ENCODE data around the gene TBL1XR1. TPM values are rescaled to one million over a fixed set of nuclear protein-coding genes. Genes with fewer than 3 reads are reported as not detected.

The TBL1XR1 gene
- total and polyA plus RNA-seq, 2 of the 4 experiments (the other 2 are of a cell fraction), result 25.2 to 170 TPM

DNA sequence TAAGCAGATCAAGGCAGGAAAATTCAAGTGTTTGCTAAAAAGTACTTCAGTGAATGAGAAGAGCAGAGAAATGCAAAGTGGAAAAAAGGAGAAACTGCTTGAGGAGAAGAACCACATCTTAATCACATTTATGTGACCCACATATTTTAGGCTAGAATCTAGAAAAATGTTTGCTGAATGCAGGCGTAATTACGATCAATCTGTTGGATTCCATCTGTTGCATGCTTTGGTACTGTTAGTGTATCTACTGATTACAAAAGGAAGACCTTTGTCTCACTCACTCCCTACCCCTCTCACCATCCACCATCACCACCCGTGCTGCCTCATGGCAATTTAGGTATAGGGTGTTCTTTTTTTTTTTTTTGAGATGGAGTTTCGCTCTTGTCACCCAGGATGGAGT is 9.7 kb upstream of the TBL1XR1 start:
- POLR2A ChIA-PET (ENCODE audit: unreplicated experiment), result no interaction called here
- H2BK120ac ChIP-seq (ENCODE audit: low read depth, low read length), result no peak overlapping the region

More for the DNA sequence above, 9.7 kb upstream of the TBL1XR1 start:
- Histone ChIP-seq H2AK9ac (replicated peaks; ENCODE audit: low read depth, low read length, poor library complexity) (no peak overlapping the region), H4K91ac (ENCODE audit: insufficient read depth, low read depth, low read length) (no peak overlapping the region), H2BK15ac (ENCODE audit: low read depth, low read length) (no peak overlapping the region), H3K9ac (ENCODE audit: low read depth, low read length) (no peak overlapping the region), H3K36me3 (ENCODE audit: control insufficient read depth, insufficient read depth, low read length) (no peaks in the 10 kb centered on the region), H3K56ac (ENCODE audit: extremely low read depth, insufficient read depth, low read length) (no peak overlapping the region), H3K4ac (ENCODE audit: low read depth, low read length) (no peak overlapping the region), H2BK20ac (ENCODE audit: low read depth, low read length) (no peak overlapping the region), H3K4me1 (ENCODE audit: control insufficient read depth, insufficient read depth, low read length) (peaks cover 2% of the 10 kb centered on the region), H4K20me1 (ENCODE audit: insufficient read depth, low read length) (no peaks in the 10 kb centered on the region), H2AFZ (replicated peaks; ENCODE audit: low read length, poor library complexity) (no peak overlapping the region), H2BK5ac (ENCODE audit: low read depth, low read length, poor library complexity, severe bottlenecking) (no peak overlapping the region), H3K23ac (ENCODE audit: low read depth, low read length) (no peak overlapping the region), H2AK5ac (ENCODE audit: low read depth, low read length) (no peak overlapping the region), H3K4me3 (ENCODE audit: insufficient read depth, low read depth, low read length) (no peak overlapping the region), H3K9me1 (ENCODE audit: insufficient read depth, low read length) (no peaks in the 10 kb centered on the region), H4K8ac (ENCODE audit: low read depth in 2 of 2, low read length in 2 of 2) (no peak overlapping the region), H3K27me3 (ENCODE audit: control insufficient read depth, insufficient read depth, low read length) (no peaks in the 10 kb centered on the region), H3K4me2 (ENCODE audit: low read depth, low read length) (no peak overlapping the region), H4K5ac (ENCODE audit: low read depth, low read length) (no peak overlapping the region), H3K14ac (replicated peaks; ENCODE audit: low read depth, low read length) (no peak overlapping the region), H3K27ac (ENCODE audit: insufficient read depth, low read length) (no peak overlapping the region), H3K79me1 (ENCODE audit: low read depth in 1 of 2, low read length in 2 of 2) (no peaks in the 10 kb centered on the region), H3K9me3 (ENCODE audit: control insufficient read depth, insufficient read depth, low read length) (no peaks in the 10 kb centered on the region), H3K18ac (ENCODE audit: low read depth, low read length) (no peak overlapping the region)
- ATAC-seq (ENCODE audit: low read depth) (no peak), DNase-seq (no peak)
- in situ Hi-C loops (cut with MboI; ENCODE audit: low sequenced_read_pairs), result no loop called here
- intact Hi-C loops (cut with micrococcal nuclease), result no loop called here
- dilution Hi-C loops (cut with HindIII; ENCODE audit: low sequenced_read_pairs, unreplicated experiment), result no loop called here
- CTCF ChIA-PET, result no interaction called here
- no TSS peak for BruUV-seq (replicated peaks)
- TF ChIP-seq MAFK (IDR thresholded peaks at IDR 0.05; ENCODE audit: low read depth, low read length), result no peak
- TF ChIP-seq, protein P1, sequence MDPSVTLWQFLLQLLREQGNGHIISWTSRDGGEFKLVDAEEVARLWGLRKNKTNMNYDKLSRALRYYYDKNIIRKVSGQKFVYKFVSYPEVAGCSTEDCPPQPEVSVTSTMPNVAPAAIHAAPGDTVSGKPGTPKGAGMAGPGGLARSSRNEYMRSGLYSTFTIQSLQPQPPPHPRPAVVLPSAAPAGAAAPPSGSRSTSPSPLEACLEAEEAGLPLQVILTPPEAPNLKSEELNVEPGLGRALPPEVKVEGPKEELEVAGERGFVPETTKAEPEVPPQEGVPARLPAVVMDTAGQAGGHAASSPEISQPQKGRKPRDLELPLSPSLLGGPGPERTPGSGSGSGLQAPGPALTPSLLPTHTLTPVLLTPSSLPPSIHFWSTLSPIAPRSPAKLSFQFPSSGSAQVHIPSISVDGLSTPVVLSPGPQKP (IDR thresholded peaks at IDR 0.05; ENCODE audit: borderline replicate concordance, low read depth, low read length), result no peak
- no peak for TF ChIP-seq CHD1 (IDR thresholded peaks at IDR 0.05; ENCODE audit: low read depth, low read length)
- no peak for TF ChIP-seq SMC3 (IDR thresholded peaks at IDR 0.05; ENCODE audit: low read depth, low read length)
- TF ChIP-seq RFX5 (IDR thresholded peaks at IDR 0.05; ENCODE audit: low read depth, low read length), result no peak
- TF ChIP-seq, protein P2, sequence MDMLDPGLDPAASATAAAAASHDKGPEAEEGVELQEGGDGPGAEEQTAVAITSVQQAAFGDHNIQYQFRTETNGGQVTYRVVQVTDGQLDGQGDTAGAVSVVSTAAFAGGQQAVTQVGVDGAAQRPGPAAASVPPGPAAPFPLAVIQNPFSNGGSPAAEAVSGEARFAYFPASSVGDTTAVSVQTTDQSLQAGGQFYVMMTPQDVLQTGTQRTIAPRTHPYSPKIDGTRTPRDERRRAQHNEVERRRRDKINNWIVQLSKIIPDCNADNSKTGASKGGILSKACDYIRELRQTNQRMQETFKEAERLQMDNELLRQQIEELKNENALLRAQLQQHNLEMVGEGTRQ (IDR thresholded peaks at IDR 0.05; ENCODE audit: low read depth, low read length), result no peak
- TF ChIP-seq, protein P3, sequence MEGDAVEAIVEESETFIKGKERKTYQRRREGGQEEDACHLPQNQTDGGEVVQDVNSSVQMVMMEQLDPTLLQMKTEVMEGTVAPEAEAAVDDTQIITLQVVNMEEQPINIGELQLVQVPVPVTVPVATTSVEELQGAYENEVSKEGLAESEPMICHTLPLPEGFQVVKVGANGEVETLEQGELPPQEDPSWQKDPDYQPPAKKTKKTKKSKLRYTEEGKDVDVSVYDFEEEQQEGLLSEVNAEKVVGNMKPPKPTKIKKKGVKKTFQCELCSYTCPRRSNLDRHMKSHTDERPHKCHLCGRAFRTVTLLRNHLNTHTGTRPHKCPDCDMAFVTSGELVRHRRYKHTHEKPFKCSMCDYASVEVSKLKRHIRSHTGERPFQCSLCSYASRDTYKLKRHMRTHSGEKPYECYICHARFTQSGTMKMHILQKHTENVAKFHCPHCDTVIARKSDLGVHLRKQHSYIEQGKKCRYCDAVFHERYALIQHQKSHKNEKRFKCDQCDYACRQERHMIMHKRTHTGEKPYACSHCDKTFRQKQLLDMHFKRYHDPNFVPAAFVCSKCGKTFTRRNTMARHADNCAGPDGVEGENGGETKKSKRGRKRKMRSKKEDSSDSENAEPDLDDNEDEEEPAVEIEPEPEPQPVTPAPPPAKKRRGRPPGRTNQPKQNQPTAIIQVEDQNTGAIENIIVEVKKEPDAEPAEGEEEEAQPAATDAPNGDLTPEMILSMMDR (conservative IDR thresholded peaks at IDR 0.05; ENCODE audit: low read depth, low read length), result no peak
- TF ChIP-seq FOS (IDR thresholded peaks at IDR 0.05; ENCODE audit: low read depth, low read length), result no peak
- no peak for TF ChIP-seq NFE2L2 (IDR thresholded peaks at IDR 0.05; ENCODE audit: low read depth, low read length)
- TF ChIP-seq POLR2A (IDR thresholded peaks at IDR 0.05; ENCODE audit: low read depth, low read length), result no peak
- no peak for TF ChIP-seq MXI1 (IDR thresholded peaks at IDR 0.05; ENCODE audit: borderline replicate concordance, low read depth, low read length)
- no peak for TF ChIP-seq RAD21 (IDR thresholded peaks at IDR 0.05; ENCODE audit: low read length)
- TF ChIP-seq CEBPB (IDR thresholded peaks at IDR 0.05; ENCODE audit: low read depth, low read length), result no peak
- TF ChIP-seq MAZ (IDR thresholded peaks at IDR 0.05; ENCODE audit: borderline replicate concordance, low read depth, low read length), result no peak
- TF ChIP-seq RCOR1 (IDR thresholded peaks at IDR 0.05; ENCODE audit: insufficient replicate concordance, low read length), result no peak
- TF ChIP-seq BHLHE40 (IDR thresholded peaks at IDR 0.05; ENCODE audit: low read depth, low read length), result no peak
- WGBS, 2 experiments (ENCODE audit: extremely low coverage in 2 of 2, insufficient read length in 1 of 2), result no CpG with 5 or more reads among the region's 4 CpGs

Measured in IMR-90 (cell line).